GM12878 (cell line): ENCODE results near the gene EGR4. TPM values are rescaled to one million over a fixed set of nuclear protein-coding genes. Genes with fewer than 3 reads are reported as not detected.

ENCODE experiments used
- ATAC-seq: fragments of 200-7000 bp; cut with Tn5 transposase; 3 replicates; pipeline ENCODE4 v1.9.1; 2020; ENCODE audit warnings: mild to moderate bottlenecking, moderate library complexity
- BruUV-seq: library from RNA; stranded (reverse); fragments of 400-500 nt; replicated peaks from 2 replicates; lab custom pipeline; 2021; lab: Mats Ljungman, UMichigan
- CTCF ChIA-PET: fragments of 300-600 bp; sonication (Branson Sonifier 250); formaldehyde crosslinking; extraction: SDS; loops from one replicate; lab custom pipeline; 2021; ENCODE audit warnings: inconsistent platforms; lab: Yijun Ruan, JAX
- POLR2A ChIA-PET: fragments of 350-600 bp; formaldehyde crosslinking; extraction: SDS; loops from one replicate; lab custom pipeline; 2021; ENCODE audit warnings: inconsistent platforms; lab: Charles Lee
- RAD21 ChIA-PET: fragments of 300-600 bp; sonication (Branson Sonifier 250); formaldehyde crosslinking; loops from one replicate; lab custom pipeline; 2023; ENCODE audit warnings: antibody characterized with exemption; ENCODE audit not compliant: unreplicated experiment; lab: Charles Lee
- SMC1A ChIA-PET: fragments of 300-600 bp; sonication (Branson Sonifier 250); formaldehyde crosslinking; loops from one replicate; lab custom pipeline; 2023; ENCODE audit not compliant: unreplicated experiment, uncharacterized antibody; lab: Charles Lee
- DNase-seq: peaks from one replicate; pipeline ENCODE4 v3.0.0-alpha.2; 2011; ENCODE audit warnings: low read depth, low spot score
- FAIRE-seq: peaks from 3 replicates; lab custom pipeline; 2011; peaks lifted over from hg19 to GRCh38; lab: Jason Lieb, UNC
- H2AFZ ChIP-seq: 2 replicates; pipeline ENCODE4 v1.6.0; 2011; ENCODE audit warnings: low read depth, low read length, control low read depth; ENCODE audit not compliant: control insufficient read depth
- H3K27ac ChIP-seq: 2 replicates; pipeline ENCODE4 v1.5.1; 2011; ENCODE audit warnings: control low read depth; ENCODE audit not compliant: control insufficient read depth, insufficient read depth
- H3K27me3 ChIP-seq, 2 experiments: replicated peaks in 1 of 2; 2 replicates each; pipeline versions ENCODE4 v1.6.0 to v1.6.1; 2011; ENCODE audit warnings: low read length in 1 of 2; ENCODE audit not compliant: control insufficient read depth in 2 of 2, insufficient read depth in 2 of 2
- H3K36me3 ChIP-seq, 2 experiments: 2 replicates each; pipeline ENCODE4 v1.5.1; 2011; ENCODE audit warnings: low read length in 1 of 2; ENCODE audit not compliant: control insufficient read depth in 2 of 2, insufficient read depth in 2 of 2
- H3K4me1 ChIP-seq: 2 replicates; pipeline ENCODE4 v1.6.1; 2011; ENCODE audit warnings: mild to moderate bottlenecking, low read length, moderate library complexity, mixed read lengths; ENCODE audit not compliant: control insufficient read depth, insufficient read depth
- H3K4me2 ChIP-seq: 2 replicates; pipeline ENCODE4 v1.6.0; 2011; ENCODE audit warnings: control low read depth; ENCODE audit not compliant: control insufficient read depth, insufficient read depth
- H3K4me3 ChIP-seq: fragments of 200-600 bp; sonication (generic); 2 replicates; pipeline ENCODE4 v1.5.1; 2016
- H3K79me2 ChIP-seq: 2 replicates; pipeline ENCODE4 v1.6.0; 2011; ENCODE audit warnings: low read length; ENCODE audit not compliant: control insufficient read depth, insufficient read depth
- H3K9ac ChIP-seq: 2 replicates; pipeline ENCODE4 v1.8.0; 2011; ENCODE audit warnings: low read length, control low read depth, mixed read lengths; ENCODE audit not compliant: control insufficient read depth, insufficient read depth
- H3K9me3 ChIP-seq: replicated peaks from 3 replicates; pipeline ENCODE4 v1.5.1; 2011; ENCODE audit warnings: mild to moderate bottlenecking, low read length; ENCODE audit not compliant: control insufficient read depth, insufficient read depth
- H4K20me1 ChIP-seq: 2 replicates; pipeline ENCODE4 v1.6.0; 2011; ENCODE audit not compliant: control insufficient read depth, insufficient read depth
- ATF3 ChIP-seq: IDR thresholded peaks from 2 replicates; pipeline ENCODE4 v1.6.1; 2011; ENCODE audit warnings: low read depth, mild to moderate bottlenecking, low read length, moderate library complexity, borderline replicate concordance; ENCODE audit errors: extremely low read depth
- CBFB ChIP-seq: IDR thresholded peaks from 2 replicates; pipeline ENCODE4 v1.6.1; 2016; ENCODE audit warnings: antibody characterized with exemption, low read depth
- ESRRA ChIP-seq: IDR thresholded peaks from 2 replicates; pipeline ENCODE4 v1.6.1; 2012; ENCODE audit warnings: mild to moderate bottlenecking, low read length, improper control_type of control experiment
- GABPA ChIP-seq: IDR thresholded peaks from 2 replicates; pipeline ENCODE4 v1.6.1; 2014; ENCODE audit warnings: antibody characterized with exemption, low read depth, mild to moderate bottlenecking, inconsistent platforms
- HDGF ChIP-seq: fragments of 450-650 bp; IDR thresholded peaks from 2 replicates; pipeline ENCODE4 v1.6.1; 2016; ENCODE audit warnings: antibody characterized with exemption
- MXI1 ChIP-seq: fragments of 150-350 bp; IDR thresholded peaks from 2 replicates; pipeline ENCODE4 v1.6.1; 2011; ENCODE audit warnings: low read depth, mild to moderate bottlenecking, inconsistent platforms, low read length, improper control_type of control experiment
- NFIC ChIP-seq: IDR thresholded peaks from 2 replicates; pipeline ENCODE4 v1.6.1; 2012; ENCODE audit warnings: low read depth, mild to moderate bottlenecking, inconsistent platforms, low read length, moderate library complexity
- RAD51 ChIP-seq: fragments of 450-650 bp; IDR thresholded peaks from 2 replicates; pipeline ENCODE4 v1.6.1; 2016; ENCODE audit warnings: moderate library complexity, mild to moderate bottlenecking, inconsistent platforms
- SIN3A ChIP-seq: IDR thresholded peaks from 2 replicates; pipeline ENCODE4 v1.6.1; 2012; ENCODE audit warnings: low read depth, low read length, improper control_type of control experiment
- SMARCA5 ChIP-seq: fragments of 450-650 bp; IDR thresholded peaks from 2 replicates; pipeline ENCODE4 v1.6.1; 2017; ENCODE audit warnings: mild to moderate bottlenecking
- SPI1 ChIP-seq: IDR thresholded peaks from 2 replicates; pipeline ENCODE4 v1.6.1; 2011; ENCODE audit warnings: low read depth, mild to moderate bottlenecking, low read length, moderate library complexity, borderline replicate concordance; ENCODE audit not compliant: insufficient read depth
- WGBS: methylation state at CpG from one replicate; pipeline ENCODE4 v1.1.6; 2016; ENCODE audit warnings: low lambda C conversion rate; ENCODE audit not compliant: insufficient replicate concordance, insufficient coverage; ENCODE audit errors: missing lambda C conversion rate; 5-methylcytosine and 5-hydroxymethylcytosine counted together
- in situ Hi-C: fragments of 300-500 bp; cut with MboI; formaldehyde crosslinking; loops from 9 replicates; pipeline ENCODE4 v1.14.3; 2018; ENCODE audit warnings: mixed read lengths
- intact Hi-C: fragments of 100-400 bp; cut with micrococcal nuclease; formaldehyde crosslinking; loops from one replicate; pipeline ENCODE4 v1.14.2; 2022; ENCODE audit not compliant: unreplicated experiment
- polyA plus RNA-seq, 11 experiments: library from polyadenylated mRNA; depleted of rRNA in 4 of 11; unstranded in 6 of 11; stranded (reverse) in 5 of 11; fragments of >200 nt; fragmentation: Nextera tagmentation in 4 of 11; fragmentation: Illumina TruSeq in 1 of 11; extraction: Ambion mirVana in 4 of 11; extraction: Trizol in 1 of 11; gene quantifications; 1 replicate in 1 of 11; 2 replicates in 10 of 11; pipeline versions ENCODE4 v1.2.1 to v1.2.3, GENCODE V29; 2011 to 2016; ENCODE audit warnings: inconsistent platforms in 2 of 11, missing spikeins in 2 of 11, low read depth in 1 of 11
- total RNA-seq, 4 experiments: library from RNA; depleted of rRNA in 3 of 4; stranded (reverse); fragments of >200 nt in 3 of 4; fragmentation: Illumina TruSeq in 1 of 4; extraction: Trizol in 1 of 4; gene quantifications; 2 replicates each; pipeline versions ENCODE4 v1.2.1 to v1.2.3, GENCODE V29; 2013 to 2021
- TF ChIP-seq, protein P1 (sequence below): IDR thresholded peaks from 2 replicates; pipeline ENCODE4 v1.6.1; 2012; ENCODE audit warnings: improper control_type of control experiment, low read depth, low read length; ENCODE audit not compliant: insufficient replicate concordance
- TF ChIP-seq, protein P2 (sequence below), 3 experiments: IDR thresholded peaks in 2 of 3; conservative IDR thresholded peaks in 1 of 3; 2 replicates each; pipeline ENCODE4 v1.5.1; 2011; ENCODE audit warnings: low read depth in 3 of 3, low read length in 3 of 3, mild to moderate bottlenecking in 3 of 3, control low read depth in 2 of 3, moderate library complexity in 2 of 3, inconsistent platforms in 1 of 3, mixed read lengths in 1 of 3; ENCODE audit not compliant: control insufficient read depth in 2 of 3, insufficient read depth in 1 of 3; ENCODE audit errors: extremely low read depth in 1 of 3
- TF ChIP-seq, protein P3 (sequence below): IDR thresholded peaks from 2 replicates; pipeline ENCODE4 v1.6.1; 2011; ENCODE audit warnings: borderline replicate concordance, low read depth, mild to moderate bottlenecking, moderate library complexity, mixed read lengths, low read length; ENCODE audit not compliant: insufficient read depth; ENCODE audit errors: extremely low read length

Gene EGR4
- total and polyA plus RNA-seq, 10 of the 15 experiments (the other 5 are each of a cell fraction or from before 2014, with no cell fraction given) = 0.07 TPM; not detected in 9

DNA sequence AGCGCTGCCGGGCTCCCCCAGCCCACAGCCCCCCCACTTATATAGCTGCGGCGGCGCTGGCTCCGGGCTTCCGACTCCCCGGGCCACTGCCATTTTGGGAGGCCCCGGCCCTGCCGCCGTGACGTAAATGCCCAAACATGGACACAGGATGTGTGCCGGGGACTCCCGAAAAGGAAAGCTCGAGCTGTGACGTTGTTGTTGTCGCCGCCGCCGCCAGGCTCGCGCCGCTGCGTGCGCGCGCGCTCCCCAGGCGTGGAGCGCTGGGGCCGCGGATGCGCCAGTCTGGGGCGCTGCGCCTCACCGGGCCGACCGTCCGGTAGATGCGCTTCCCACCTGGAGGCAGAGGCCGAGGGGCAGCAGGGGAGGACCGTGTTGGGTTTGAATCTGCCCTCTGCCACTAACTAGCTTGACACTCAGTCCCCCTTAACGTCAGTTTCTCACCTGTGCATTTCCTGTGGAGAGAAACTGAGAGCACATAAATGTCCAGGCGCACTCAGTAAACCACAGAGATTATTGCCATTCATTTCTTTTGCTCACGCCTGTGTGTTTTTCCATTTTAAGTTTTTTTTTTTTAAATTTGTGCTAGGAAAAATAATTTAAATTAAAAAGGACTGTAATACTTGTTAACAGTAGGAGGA, at the start of gene EGR4 (continued):
- TF ChIP-seq, protein P1, sequence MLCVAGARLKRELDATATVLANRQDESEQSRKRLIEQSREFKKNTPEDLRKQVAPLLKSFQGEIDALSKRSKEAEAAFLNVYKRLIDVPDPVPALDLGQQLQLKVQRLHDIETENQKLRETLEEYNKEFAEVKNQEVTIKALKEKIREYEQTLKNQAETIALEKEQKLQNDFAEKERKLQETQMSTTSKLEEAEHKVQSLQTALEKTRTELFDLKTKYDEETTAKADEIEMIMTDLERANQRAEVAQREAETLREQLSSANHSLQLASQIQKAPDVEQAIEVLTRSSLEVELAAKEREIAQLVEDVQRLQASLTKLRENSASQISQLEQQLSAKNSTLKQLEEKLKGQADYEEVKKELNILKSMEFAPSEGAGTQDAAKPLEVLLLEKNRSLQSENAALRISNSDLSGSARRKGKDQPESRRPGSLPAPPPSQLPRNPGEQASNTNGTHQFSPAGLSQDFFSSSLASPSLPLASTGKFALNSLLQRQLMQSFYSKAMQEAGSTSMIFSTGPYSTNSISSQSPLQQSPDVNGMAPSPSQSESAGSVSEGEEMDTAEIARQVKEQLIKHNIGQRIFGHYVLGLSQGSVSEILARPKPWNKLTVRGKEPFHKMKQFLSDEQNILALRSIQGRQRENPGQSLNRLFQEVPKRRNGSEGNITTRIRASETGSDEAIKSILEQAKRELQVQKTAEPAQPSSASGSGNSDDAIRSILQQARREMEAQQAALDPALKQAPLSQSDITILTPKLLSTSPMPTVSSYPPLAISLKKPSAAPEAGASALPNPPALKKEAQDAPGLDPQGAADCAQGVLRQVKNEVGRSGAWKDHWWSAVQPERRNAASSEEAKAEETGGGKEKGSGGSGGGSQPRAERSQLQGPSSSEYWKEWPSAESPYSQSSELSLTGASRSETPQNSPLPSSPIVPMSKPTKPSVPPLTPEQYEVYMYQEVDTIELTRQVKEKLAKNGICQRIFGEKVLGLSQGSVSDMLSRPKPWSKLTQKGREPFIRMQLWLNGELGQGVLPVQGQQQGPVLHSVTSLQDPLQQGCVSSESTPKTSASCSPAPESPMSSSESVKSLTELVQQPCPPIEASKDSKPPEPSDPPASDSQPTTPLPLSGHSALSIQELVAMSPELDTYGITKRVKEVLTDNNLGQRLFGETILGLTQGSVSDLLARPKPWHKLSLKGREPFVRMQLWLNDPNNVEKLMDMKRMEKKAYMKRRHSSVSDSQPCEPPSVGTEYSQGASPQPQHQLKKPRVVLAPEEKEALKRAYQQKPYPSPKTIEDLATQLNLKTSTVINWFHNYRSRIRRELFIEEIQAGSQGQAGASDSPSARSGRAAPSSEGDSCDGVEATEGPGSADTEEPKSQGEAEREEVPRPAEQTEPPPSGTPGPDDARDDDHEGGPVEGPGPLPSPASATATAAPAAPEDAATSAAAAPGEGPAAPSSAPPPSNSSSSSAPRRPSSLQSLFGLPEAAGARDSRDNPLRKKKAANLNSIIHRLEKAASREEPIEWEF = no peak
- TF ChIP-seq SMARCA5 (0 out of 2 replicates have a peak, but pooled peaks have one; percentile 35), GABPA (no peak), SIN3A (no peak), ATF3 (no peak)
- TF ChIP-seq, all 136 proteins: peak for 19

- BruUV-seq = no TSS peak
- FAIRE-seq (no peak), DNase-seq (no peak), ATAC-seq (peak; percentile 47; the same call in 2 of the 3 replicates)
- ChIA-PET SMC1A (interaction anchor here (0.7 kb wide), 1 partner anchor 28 kb away, joined by 3 read pairs; no protein-coding TSS in a partner anchor), RAD21 (no interaction called here), POLR2A (no interaction called here), CTCF (no interaction called here)
- peaks cover 3% of the 10 kb centered on the region; the same call in 1 of the 2 replicates for H3K4me1 ChIP-seq
- intact Hi-C loops (no loop called here), in situ Hi-C loops (no loop called here)
- no peaks in the 10 kb centered on the region for H3K27me3 ChIP-seq
- no peak overlapping the region for H2AFZ ChIP-seq
- H3K79me2 ChIP-seq = no peaks in the 10 kb centered on the region
- no peaks in the 10 kb centered on the region for H3K9me3 ChIP-seq
- WGBS = 44% methylated on average over 3 of the region's 3 CpGs
- H3K4me3 ChIP-seq = no peak overlapping the region
- H3K36me3 ChIP-seq = no peaks in the 10 kb centered on the region
- no peak overlapping the region for H3K9ac ChIP-seq
- no peak overlapping the region for H3K4me2 ChIP-seq
- H3K27ac ChIP-seq = no peak overlapping the region
- no peaks in the 10 kb centered on the region for H4K20me1 ChIP-seq
- TF ChIP-seq MXI1 (no peak), HDGF (no peak), CBFB (no peak), ESRRA (no peak), RAD51 (no peak), NFIC (no peak), SPI1 (no peak)
- TF ChIP-seq, protein P2, sequence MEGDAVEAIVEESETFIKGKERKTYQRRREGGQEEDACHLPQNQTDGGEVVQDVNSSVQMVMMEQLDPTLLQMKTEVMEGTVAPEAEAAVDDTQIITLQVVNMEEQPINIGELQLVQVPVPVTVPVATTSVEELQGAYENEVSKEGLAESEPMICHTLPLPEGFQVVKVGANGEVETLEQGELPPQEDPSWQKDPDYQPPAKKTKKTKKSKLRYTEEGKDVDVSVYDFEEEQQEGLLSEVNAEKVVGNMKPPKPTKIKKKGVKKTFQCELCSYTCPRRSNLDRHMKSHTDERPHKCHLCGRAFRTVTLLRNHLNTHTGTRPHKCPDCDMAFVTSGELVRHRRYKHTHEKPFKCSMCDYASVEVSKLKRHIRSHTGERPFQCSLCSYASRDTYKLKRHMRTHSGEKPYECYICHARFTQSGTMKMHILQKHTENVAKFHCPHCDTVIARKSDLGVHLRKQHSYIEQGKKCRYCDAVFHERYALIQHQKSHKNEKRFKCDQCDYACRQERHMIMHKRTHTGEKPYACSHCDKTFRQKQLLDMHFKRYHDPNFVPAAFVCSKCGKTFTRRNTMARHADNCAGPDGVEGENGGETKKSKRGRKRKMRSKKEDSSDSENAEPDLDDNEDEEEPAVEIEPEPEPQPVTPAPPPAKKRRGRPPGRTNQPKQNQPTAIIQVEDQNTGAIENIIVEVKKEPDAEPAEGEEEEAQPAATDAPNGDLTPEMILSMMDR (IDR thresholded peaks at IDR 0.05 in 2 of 3, conservative IDR thresholded peaks at IDR 0.05 in 1 of 3; ENCODE audit: control insufficient read depth in 2 of 3, extremely low read depth in 1 of 3, insufficient read depth in 1 of 3, low read depth in 3 of 3, low read length in 3 of 3) = no peak
- TF ChIP-seq, protein P3, sequence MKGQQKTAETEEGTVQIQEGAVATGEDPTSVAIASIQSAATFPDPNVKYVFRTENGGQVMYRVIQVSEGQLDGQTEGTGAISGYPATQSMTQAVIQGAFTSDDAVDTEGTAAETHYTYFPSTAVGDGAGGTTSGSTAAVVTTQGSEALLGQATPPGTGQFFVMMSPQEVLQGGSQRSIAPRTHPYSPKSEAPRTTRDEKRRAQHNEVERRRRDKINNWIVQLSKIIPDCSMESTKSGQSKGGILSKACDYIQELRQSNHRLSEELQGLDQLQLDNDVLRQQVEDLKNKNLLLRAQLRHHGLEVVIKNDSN = no peak
These were observed 47.7 kb upstream of the EGR4 start for GRCh38 chr2:73341039-73341438.
